Parathyroid adenoma (tissue), 2 donors: ENCODE results near the gene PPP6R2.

Source experiments
- H2AFZ ChIP-seq: fragments of 300-600 bp; sonication (generic); one replicate; pipeline ENCODE4 v1.7.0; 2017; ENCODE audit warnings: antibody characterized with exemption, mild to moderate bottlenecking
- H3K27ac ChIP-seq: fragments of 300-600 bp; sonication (generic); one replicate; pipeline ENCODE4 v1.7.0; 2017
- H3K27me3 ChIP-seq: fragments of 300-600 bp; sonication (generic); one replicate; pipeline ENCODE4 v1.7.0; 2017; ENCODE audit warnings: low read length; ENCODE audit not compliant: control insufficient read depth, insufficient read depth
- H3K36me3 ChIP-seq: fragments of 300-600 bp; sonication (generic); one replicate; pipeline ENCODE4 v1.7.0; 2017; ENCODE audit warnings: low read length; ENCODE audit not compliant: control insufficient read depth, insufficient read depth
- H3K4me1 ChIP-seq: fragments of 300-600 bp; sonication (generic); one replicate; pipeline ENCODE4 v1.7.0; 2017; ENCODE audit warnings: control low read depth
- H3K4me2 ChIP-seq: fragments of 300-600 bp; sonication (generic); one replicate; pipeline ENCODE4 v1.7.0; 2017; ENCODE audit warnings: low read length
- H3K4me3 ChIP-seq: fragments of 300-600 bp; sonication (generic); one replicate; pipeline ENCODE4 v1.7.0; 2017; ENCODE audit warnings: low read depth, low read length
- H3K79me2 ChIP-seq: fragments of 300-600 bp; sonication (generic); one replicate; pipeline ENCODE4 v1.7.0; 2017; ENCODE audit warnings: control low read depth
- H3K9ac ChIP-seq: fragments of 300-600 bp; sonication (generic); one replicate; pipeline ENCODE4 v1.7.0; 2017; ENCODE audit warnings: mild to moderate bottlenecking
- H3K9me3 ChIP-seq: fragments of 300-600 bp; sonication (generic); one replicate; pipeline ENCODE4 v1.7.0; 2017; ENCODE audit warnings: low read length; ENCODE audit not compliant: control insufficient read depth
- CTCF ChIP-seq: fragments of 300-600 bp; sonication (generic); IDR thresholded peaks from one replicate; pipeline ENCODE4 v1.7.0; 2017; ENCODE audit warnings: antibody characterized with exemption, mild to moderate bottlenecking
- donor health status: primary hyperparathyroidism.

PPP6R2 gene

GRCh38 chr22:50483556-50483955 is 140.4 kb downstream of the PPP6R2 start:
- no peak overlapping the region for H3K4me2 ChIP-seq
- no peak for TF ChIP-seq CTCF
- H3K27me3 ChIP-seq, result no peaks in the 10 kb centered on the region
- H3K36me3 ChIP-seq, result no peaks in the 10 kb centered on the region
- H3K9me3 ChIP-seq, result no peaks in the 10 kb centered on the region
- no peaks in the 10 kb centered on the region for H3K4me1 ChIP-seq
- no peak overlapping the region for H3K27ac ChIP-seq
- no peaks in the 10 kb centered on the region for H3K79me2 ChIP-seq
- H2AFZ ChIP-seq, result no peak overlapping the region
- H3K4me3 ChIP-seq, result no peak overlapping the region
- H3K9ac ChIP-seq, result no peak overlapping the region

GRCh38 chr22:50483977-50484853 is 141.1 kb downstream of the PPP6R2 start:
- no peaks in the 10 kb centered on the region for H3K9me3 ChIP-seq
- H3K4me2 ChIP-seq, result no peak overlapping the region
- no peaks in the 10 kb centered on the region for H3K27me3 ChIP-seq
- H3K4me3 ChIP-seq, result no peak overlapping the region
- no peak overlapping the region for H3K9ac ChIP-seq
- no peak overlapping the region for H2AFZ ChIP-seq
- H3K36me3 ChIP-seq, result no peaks in the 10 kb centered on the region
- H3K27ac ChIP-seq, result no peak overlapping the region
- no peak for TF ChIP-seq CTCF
- H3K79me2 ChIP-seq, result no peaks in the 10 kb centered on the region
- H3K4me1 ChIP-seq, result no peaks in the 10 kb centered on the region

- Histone ChIP-seq H3K79me2 (no peaks in the 10 kb centered on the region), H3K9me3 (no peaks in the 10 kb centered on the region), H3K4me3 (no peak overlapping the region), H3K27me3 (no peaks in the 10 kb centered on the region), H3K9ac (no peak overlapping the region), H3K4me2 (no peak overlapping the region), H2AFZ (no peak overlapping the region), H3K27ac (no peak overlapping the region), H3K36me3 (no peaks in the 10 kb centered on the region), H3K4me1 (no peaks in the 10 kb centered on the region)
- TF ChIP-seq CTCF, result no peak
These were observed 142.3 kb downstream of the PPP6R2 start for GRCh38 chr22:50485221-50486131.

- H3K36me3 ChIP-seq, result no peaks in the 10 kb centered on the region
- no peak within 1 kb of the TSS for H3K9ac ChIP-seq
- no peaks in the 10 kb centered on the region for H3K4me1 ChIP-seq
- TF ChIP-seq CTCF, result no peak
- H3K27me3 ChIP-seq, result no peaks in the 10 kb centered on the region
- H3K4me3 ChIP-seq, result no peak within 1 kb of the TSS
- H2AFZ ChIP-seq, result no peak within 1 kb of the TSS
- H3K27ac ChIP-seq, result no peak within 1 kb of the TSS
- H3K79me2 ChIP-seq, result no peaks in the 10 kb centered on the region
- H3K4me2 ChIP-seq, result no peak within 1 kb of the TSS
- H3K9me3 ChIP-seq, result no peaks in the 10 kb centered on the region
These were observed 143.6 kb downstream of the PPP6R2 start, which contains the start of gene MIOX for GRCh38 chr22:50486561-50487289. MIOX (plus strand) TSS chr22:50486859; CDS start chr22:50486898, 39 bp downstream.
